LNCAP (cell line): ENCODE measurements around the gene SPEM2.

Source experiments
- CTCF ChIP-seq: fragments of 450-650 bp; IDR thresholded peaks from 2 replicates; pipeline ENCODE4 v1.5.1; 2017; ENCODE audit warnings: mild to moderate bottlenecking

SPEM2 gene

GRCh38 chr17:7467498-7467897 lies 42.1 kb downstream of the SPEM2 start:
- TF ChIP-seq CTCF = no peak

- no peak for TF ChIP-seq CTCF
Measured at GRCh38 chr17:7468290-7468689, 42.9 kb downstream of the SPEM2 start.

GRCh38 chr17:7468804-7469389 lies 43.5 kb downstream of the SPEM2 start:
- no peak for TF ChIP-seq CTCF

- TF ChIP-seq CTCF = no peak
Measured at GRCh38 chr17:7471729-7472128, 46.3 kb downstream of the SPEM2 start.

- no peak for TF ChIP-seq CTCF
Measured at GRCh38 chr17:7475764-7476422, 50.5 kb downstream of the SPEM2 start.

GRCh38 chr17:7476494-7476893 lies 51.1 kb downstream of the SPEM2 start:
- TF ChIP-seq CTCF = no peak

GRCh38 chr17:7476951-7477350 lies 51.5 kb downstream of the SPEM2 start:
- no peak for TF ChIP-seq CTCF
